ENCODE results near the gene FAM170B. TPM values are rescaled to one million over a fixed set of nuclear protein-coding genes. Genes with fewer than 3 reads are reported as not detected.

The FAM170B gene
- total and polyA plus RNA-seq, 7 donors: not detected

- TF ChIP-seq CTCF (IDR thresholded peaks at IDR 0.05) (no peak), POLR2AphosphoS5 (IDR thresholded peaks at IDR 0.05) (no peak), EP300 (IDR thresholded peaks at IDR 0.05) (no peak), POLR2A (IDR thresholded peaks at IDR 0.05) (no peak)
- no peak for DNase-seq
- 49 to 74% methylated on average over 3 of the region's 3 CpGs for WGBS, 2 donors
- H3K27me3 ChIP-seq: no peaks in the 10 kb centered on the region
- no peak overlapping the region for H3K4me3 ChIP-seq
- intact Hi-C loops (cut with DNase I): no loop called here
- H3K9me3 ChIP-seq: no peaks in the 10 kb centered on the region
- H3K27ac ChIP-seq: no peak overlapping the region
- no peaks in the 10 kb centered on the region for H3K36me3 ChIP-seq
- H3K4me1 ChIP-seq: peaks cover 0 to 1% (median 0%) of the 10 kb centered on the region in 4 donors
Observed at GRCh38 chr10:49120911-49121310, 12.9 kb downstream of the FAM170B start.

- Histone ChIP-seq H3K4me3 (no peak overlapping the region), H3K36me3 (no peaks in the 10 kb centered on the region), H3K4me1 (peaks cover 0 to 6% (median 0%) of the 10 kb centered on the region in 4 donors), H3K27ac (no peak overlapping the region), H3K27me3 (no peaks in the 10 kb centered on the region), H3K9me3 (no peaks in the 10 kb centered on the region)
- 25 to 64% methylated on average over 3 of the region's 3 CpGs for WGBS, 2 donors
- no peak for DNase-seq
- no peak for TF ChIP-seq EP300 (IDR thresholded peaks at IDR 0.05)
- no peak for TF ChIP-seq POLR2A (IDR thresholded peaks at IDR 0.05)
- no peak for TF ChIP-seq CTCF (IDR thresholded peaks at IDR 0.05)
- TF ChIP-seq POLR2AphosphoS5 (IDR thresholded peaks at IDR 0.05): no peak
- intact Hi-C loops (cut with DNase I): loop anchor here (10.0 kb wide), 2 partner anchors 95 to 815 kb away; partner anchors contain the start of gene MAPK8
Observed at GRCh38 chr10:49119746-49120145, 14.1 kb downstream of the FAM170B start.

GRCh38 chr10:49118430-49119074 is 15.3 kb downstream of the FAM170B start:
- no peak for DNase-seq
- WGBS, 2 donors: 62 to 75% methylated on average over 6 of the region's 6 CpGs
- Histone ChIP-seq H3K36me3 (no peaks in the 10 kb centered on the region), H3K27me3 (no peaks in the 10 kb centered on the region), H3K27ac (no peak overlapping the region), H3K4me3 (no peak overlapping the region), H3K9me3 (no peaks in the 10 kb centered on the region), H3K4me1 (peaks cover 0 to 18% (median 10%) of the 10 kb centered on the region in 4 donors)
- no peak for TF ChIP-seq EP300 (IDR thresholded peaks at IDR 0.05)
- intact Hi-C loops (cut with DNase I): loop anchor here (10.0 kb wide), 2 partner anchors 94 to 814 kb away; partner anchors contain the start of gene MAPK8

- Histone ChIP-seq H3K9me3 (no peaks in the 10 kb centered on the region), H3K36me3 (no peaks in the 10 kb centered on the region), H3K4me3 (no peak overlapping the region), H3K27ac (no peak overlapping the region), H3K27me3 (no peaks in the 10 kb centered on the region), H3K4me1 (peaks cover 0 to 28% (median 13%) of the 10 kb centered on the region in 4 donors)
- WGBS, 2 donors: 73 to 87% methylated on average over 4 of the region's 4 CpGs
- intact Hi-C loops (cut with DNase I): loop anchor here (10.0 kb wide), 2 partner anchors 93 to 813 kb away; partner anchors contain the start of gene MAPK8
- no peak for DNase-seq
- no peak for TF ChIP-seq EP300 (IDR thresholded peaks at IDR 0.05)
- TF ChIP-seq CTCF (IDR thresholded peaks at IDR 0.05): no peak
- no peak for TF ChIP-seq POLR2A (IDR thresholded peaks at IDR 0.05)
Observed at GRCh38 chr10:49117376-49118070, 16.3 kb downstream of the FAM170B start.

All from sigmoid colon (tissue), 7 donors.